ENCODE measurements around the gene IGF1R.
"Not testable (repeated sequence)": the region's sequence is repeated elsewhere in the genome, so short reads cannot be mapped to it uniquely, and the experiment has no call there.

Gene IGF1R

DNA sequence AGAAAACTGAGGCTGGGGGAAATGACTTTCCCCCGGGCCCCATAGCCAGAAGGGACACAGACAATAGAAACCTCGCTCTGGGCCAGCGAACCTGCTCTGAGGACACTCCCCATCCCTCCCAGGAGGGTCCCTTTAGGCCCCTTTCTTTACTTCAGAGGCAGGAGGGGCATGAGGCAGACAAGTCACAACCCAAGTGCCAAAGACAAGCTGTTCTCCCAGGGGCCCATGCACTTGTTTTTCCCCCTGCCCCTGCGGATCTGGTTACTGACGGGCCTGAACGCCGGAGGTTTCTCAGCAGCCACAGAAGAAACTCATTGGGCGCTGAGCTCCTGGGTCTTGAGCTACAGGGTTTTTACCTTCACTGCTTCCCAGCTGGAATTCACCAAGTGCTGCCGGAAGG, 349.4 kb downstream of the IGF1R start:
- no peak for DNase-seq (ENCODE audit: low read depth)

GRCh38 chr15:98998279-98998678, 349.9 kb downstream of the IGF1R start:
- no peak for DNase-seq (ENCODE audit: low read depth)

DNA sequence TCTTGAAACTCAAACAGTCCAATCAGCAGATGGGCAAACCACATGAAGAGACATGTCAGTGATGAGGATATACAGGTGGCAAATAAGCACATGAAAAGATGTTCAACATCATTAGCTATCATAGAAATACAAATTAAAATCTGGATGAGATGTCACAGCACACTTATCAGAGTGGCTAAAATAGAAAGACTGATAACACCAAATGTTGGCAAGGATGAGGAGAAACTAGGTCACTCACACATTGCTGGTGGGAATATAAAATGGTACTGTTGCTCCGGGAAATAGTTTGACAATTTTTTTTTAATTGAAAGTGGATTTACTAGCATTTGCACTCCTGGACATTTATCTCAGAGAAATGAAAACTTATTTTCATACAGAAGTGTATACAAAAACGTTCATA, 350.9 kb downstream of the IGF1R start:
- DNase-seq (ENCODE audit: low read depth) = no peak

GRCh38 chr15:99002226-99002625, 353.9 kb downstream of the IGF1R start:
- DNase-seq (ENCODE audit: low read depth) = no peak

GRCh38 chr15:99003317-99003716, 355.0 kb downstream of the IGF1R start:
- not testable (repeated sequence) for DNase-seq (ENCODE audit: low read depth)

- DNase-seq (ENCODE audit: low read depth) = not testable (repeated sequence)
These were observed 356.9 kb downstream of the IGF1R start for GRCh38 chr15:99004998-99005974.

DNA sequence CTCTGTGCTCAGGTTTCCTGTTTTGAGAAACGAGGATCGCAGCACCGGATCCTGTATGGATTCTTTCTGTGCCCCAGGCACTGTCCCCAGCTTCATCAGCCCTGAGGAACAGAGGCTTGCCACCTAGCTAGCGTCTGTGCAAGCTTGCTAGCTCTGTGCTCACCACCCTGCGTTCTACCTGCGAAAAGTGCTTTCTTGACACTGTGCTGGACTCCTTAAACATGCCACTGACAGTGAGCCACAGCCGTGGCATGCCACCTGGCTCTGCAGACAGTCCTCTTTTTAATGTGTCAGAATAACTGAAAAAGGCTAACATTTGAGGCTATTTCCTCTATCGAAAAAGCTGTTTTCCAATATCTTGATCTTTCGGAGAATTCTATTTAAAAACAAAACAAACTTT, 357.8 kb downstream of the IGF1R start:
- DNase-seq (ENCODE audit: low read depth) = no peak

DNA sequence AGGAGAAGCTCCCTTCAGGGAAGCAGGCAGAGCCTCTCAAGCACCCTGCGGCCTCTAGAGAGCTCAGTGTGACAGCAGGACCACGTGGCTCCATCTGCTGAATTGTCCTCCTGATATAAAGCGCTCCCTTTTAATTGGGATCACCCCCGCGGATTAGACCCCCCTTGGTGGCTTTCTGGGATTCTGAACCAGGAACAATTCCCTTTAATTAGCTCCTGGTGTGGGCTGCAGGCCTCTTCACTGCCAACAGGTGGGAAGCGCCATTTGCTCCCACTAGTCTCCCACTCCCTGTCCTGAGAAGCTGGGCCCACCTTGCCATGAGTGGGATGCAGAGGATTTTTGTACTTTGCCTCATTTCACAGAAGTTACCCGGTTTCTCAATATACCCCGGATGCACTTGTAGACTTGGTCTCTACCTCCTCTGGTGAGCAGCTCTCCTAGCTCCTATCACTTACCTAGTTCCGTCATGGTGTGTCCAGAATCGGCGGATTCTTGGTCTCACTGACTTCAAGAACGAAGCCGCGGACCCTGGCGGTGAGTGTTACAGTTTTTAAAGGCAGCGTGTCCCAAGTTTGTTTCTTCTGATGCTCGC, 358.7 kb downstream of the IGF1R start:
- no peak for DNase-seq (ENCODE audit: low read depth)

- no peak for DNase-seq (ENCODE audit: low read depth)
These were observed 361.5 kb downstream of the IGF1R start for GRCh38 chr15:99009741-99010330.

DNA sequence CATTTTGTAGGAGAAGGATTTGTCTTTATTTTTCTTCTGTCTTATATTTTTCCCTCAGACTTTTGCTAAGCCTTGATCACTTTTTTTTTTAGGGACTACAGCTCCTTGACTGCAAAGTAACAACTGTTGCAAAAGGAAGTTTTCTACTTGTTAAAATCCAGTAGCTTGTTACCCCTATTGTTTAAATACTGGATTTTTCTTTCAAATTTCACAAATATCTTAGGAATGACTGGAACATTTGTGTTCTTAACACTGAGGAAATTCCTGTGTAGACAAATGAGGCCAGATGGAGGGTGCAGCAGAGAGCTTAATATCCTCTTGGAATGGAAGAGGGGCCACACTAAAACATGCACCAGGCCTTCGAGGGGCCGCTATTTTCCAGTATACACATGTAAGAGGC, 362.4 kb downstream of the IGF1R start:
- DNase-seq (ENCODE audit: low read depth) = no peak

All from ELR (cell line).